Esophagus muscularis mucosa (tissue), 4 donors: ENCODE results near the gene POU2AF3. TPM values are rescaled to one million over a fixed set of nuclear protein-coding genes. Genes with fewer than 3 reads are reported as not detected.

Source experiments
- DNase-seq: peaks from one replicate; pipeline ENCODE4 v3.0.0-alpha.2; 2017; ENCODE audit errors: extremely low spot score
- H3K27ac ChIP-seq, 4 donors: fragments of 200-600 bp; sonication (generic); replicated peaks in 1 of 4; 1 replicate in 3 of 4; 2 replicates in 1 of 4; pipeline ENCODE4 v1.5.1; 2016 to 2019; ENCODE audit warnings: mild to moderate bottlenecking in 1 of 4
- H3K27me3 ChIP-seq, 4 donors: fragments of 200-600 bp; sonication (generic); one replicate each; pipeline versions ENCODE4 v1.5.1 to v1.6.0; 2016 to 2019
- H3K36me3 ChIP-seq, 4 donors: fragments of 200-600 bp; sonication (generic); one replicate each; pipeline ENCODE4 v1.5.1; 2016 to 2019
- H3K4me1 ChIP-seq, 4 donors: fragments of 200-600 bp; sonication (generic); one replicate each; pipeline ENCODE4 v1.5.1; 2016 to 2019
- H3K4me3 ChIP-seq, 4 donors: fragments of 200-600 bp; sonication (generic); 1 replicate in 2 of 4; 2 replicates in 2 of 4; pipeline ENCODE4 v1.5.1; 2016 to 2019; ENCODE audit warnings: mild to moderate bottlenecking in 4 of 4, moderate library complexity in 1 of 4
- H3K9me3 ChIP-seq, 4 donors: fragments of 200-600 bp; sonication (generic); 1 replicate in 3 of 4; 2 replicates in 1 of 4; pipeline ENCODE4 v1.5.1; 2016 to 2019
- EP300 ChIP-seq: sonication (generic); formaldehyde crosslinking; IDR thresholded peaks from one replicate; pipeline ENCODE4 v1.6.1; 2017; ENCODE audit warnings: antibody characterized with exemption
- POLR2A ChIP-seq: fragments of 450-650 bp; IDR thresholded peaks from one replicate; pipeline ENCODE4 v1.6.1; 2017; ENCODE audit warnings: antibody characterized with exemption, moderate library complexity, mild to moderate bottlenecking, low read depth
- POLR2AphosphoS5 ChIP-seq, 2 donors: sonication (generic); formaldehyde crosslinking; IDR thresholded peaks; one replicate each; pipeline ENCODE4 v1.6.1; 2017; ENCODE audit warnings: antibody characterized with exemption in 2 of 2
- WGBS: methylation state at CpG from one replicate; pipeline ENCODE4 v1.1.5; 2018; 5-methylcytosine and 5-hydroxymethylcytosine counted together
- intact Hi-C: fragments of 100-400 bp; cut with DNase I; formaldehyde crosslinking; loops from one replicate; pipeline ENCODE4 v1.15.1; 2023
- total RNA-seq, 4 donors: library from RNA; depleted of rRNA; stranded (reverse); fragments of >200 nt; gene quantifications; one replicate each; pipeline versions ENCODE4 v1.1.0 to v1.2.1, GENCODE V29; 2016
- TF ChIP-seq, protein P1 (sequence below), 3 experiments: fragments of 200-600 bp in 2 of 3; fragments of 450-650 bp in 1 of 3; sonication (generic) in 2 of 3; IDR thresholded peaks; one replicate each; pipeline ENCODE4 v1.5.1; 2017 to 2019; ENCODE audit warnings: antibody characterized with exemption in 3 of 3, mild to moderate bottlenecking in 2 of 3, moderate library complexity in 1 of 3

The POU2AF3 gene
- total RNA-seq, 4 donors from 2014 or later = 0.99 to 2.9 (median 2.2) TPM; not detected in 1

DNA sequence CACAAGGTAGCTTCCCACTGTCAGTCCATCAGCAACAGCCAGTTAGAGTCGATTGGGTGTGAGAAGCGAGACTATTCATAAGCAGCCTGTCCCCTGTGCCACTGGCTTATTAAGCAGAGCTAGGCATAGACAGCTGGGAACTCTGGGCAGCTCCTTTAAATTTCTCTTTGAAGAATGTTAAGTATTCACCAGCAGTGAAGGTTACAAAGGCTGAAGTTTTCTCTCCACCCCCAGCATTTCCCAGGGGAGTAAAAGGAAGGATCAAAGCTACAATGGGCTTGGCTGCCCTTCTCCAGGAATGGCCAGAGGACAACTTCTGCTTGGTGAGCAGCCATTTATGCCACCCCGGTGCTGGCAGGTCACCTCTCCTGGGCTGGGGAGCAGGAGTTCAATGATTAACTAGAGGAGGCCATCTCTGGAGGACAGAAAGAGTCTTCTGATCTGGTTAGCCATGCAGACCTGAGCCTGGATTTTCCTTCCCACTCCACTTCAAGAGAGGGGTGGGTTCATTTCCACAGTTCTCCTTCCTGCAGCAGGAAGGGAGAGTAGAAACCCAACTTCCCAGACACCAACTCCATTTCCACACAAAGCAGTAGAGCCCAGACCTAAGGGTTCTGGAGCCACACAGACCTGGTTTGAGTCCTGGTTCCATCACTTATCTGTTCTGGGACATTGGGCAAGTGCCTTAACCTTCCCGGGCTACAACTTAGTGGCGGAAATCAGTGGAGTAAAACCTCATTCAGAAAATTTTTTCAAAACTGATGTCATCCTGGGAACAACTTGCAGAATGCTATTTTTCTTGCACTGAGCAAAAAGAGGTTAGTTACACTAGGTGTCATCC, 22.6 kb downstream of the POU2AF3 start:
- peak; percentile 90 for DNase-seq
- WGBS = 89% methylated on average over 5 of the region's 5 CpGs

DNA sequence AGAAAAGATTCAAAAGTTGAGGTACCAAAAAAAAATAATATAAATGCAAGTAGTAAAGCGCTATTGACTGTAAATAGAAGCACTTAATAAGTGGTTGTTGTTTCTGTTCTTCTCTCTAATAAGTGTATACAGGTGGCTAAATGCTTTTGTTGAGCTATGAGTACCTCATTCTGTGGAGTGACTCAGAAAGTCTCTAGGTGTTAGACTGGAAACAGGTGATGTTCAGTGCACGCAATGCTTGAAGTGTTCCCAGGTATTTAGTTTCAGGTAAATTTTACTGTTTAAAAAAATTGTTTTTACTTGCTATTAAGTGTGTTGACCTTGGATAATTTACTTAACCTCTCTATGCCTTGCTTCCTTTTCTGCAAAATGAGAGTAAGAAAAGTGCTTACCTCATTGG, 24.2 kb downstream of the POU2AF3 start:
- TF ChIP-seq, protein P1, sequence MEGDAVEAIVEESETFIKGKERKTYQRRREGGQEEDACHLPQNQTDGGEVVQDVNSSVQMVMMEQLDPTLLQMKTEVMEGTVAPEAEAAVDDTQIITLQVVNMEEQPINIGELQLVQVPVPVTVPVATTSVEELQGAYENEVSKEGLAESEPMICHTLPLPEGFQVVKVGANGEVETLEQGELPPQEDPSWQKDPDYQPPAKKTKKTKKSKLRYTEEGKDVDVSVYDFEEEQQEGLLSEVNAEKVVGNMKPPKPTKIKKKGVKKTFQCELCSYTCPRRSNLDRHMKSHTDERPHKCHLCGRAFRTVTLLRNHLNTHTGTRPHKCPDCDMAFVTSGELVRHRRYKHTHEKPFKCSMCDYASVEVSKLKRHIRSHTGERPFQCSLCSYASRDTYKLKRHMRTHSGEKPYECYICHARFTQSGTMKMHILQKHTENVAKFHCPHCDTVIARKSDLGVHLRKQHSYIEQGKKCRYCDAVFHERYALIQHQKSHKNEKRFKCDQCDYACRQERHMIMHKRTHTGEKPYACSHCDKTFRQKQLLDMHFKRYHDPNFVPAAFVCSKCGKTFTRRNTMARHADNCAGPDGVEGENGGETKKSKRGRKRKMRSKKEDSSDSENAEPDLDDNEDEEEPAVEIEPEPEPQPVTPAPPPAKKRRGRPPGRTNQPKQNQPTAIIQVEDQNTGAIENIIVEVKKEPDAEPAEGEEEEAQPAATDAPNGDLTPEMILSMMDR (IDR thresholded peaks at IDR 0.05) = no peak
- no peak for TF ChIP-seq POLR2AphosphoS5 (IDR thresholded peaks at IDR 0.05)
- TF ChIP-seq EP300 = no peak
- TF ChIP-seq POLR2A = no peak
- no peaks in the 10 kb centered on the region for H3K9me3 ChIP-seq
- intact Hi-C loops = no loop called here
- peaks cover 0 to 30% (median 23%) of the 10 kb centered on the region in 4 donors for H3K4me1 ChIP-seq
- no peak for DNase-seq
- 96% methylated on average over 2 of the region's 2 CpGs for WGBS
- no peak overlapping the region for H3K27ac ChIP-seq
- no peaks in the 10 kb centered on the region for H3K36me3 ChIP-seq
- H3K27me3 ChIP-seq = no peaks in the 10 kb centered on the region
- no peak overlapping the region for H3K4me3 ChIP-seq

More for the DNA sequence above, 22.6 kb downstream of the POU2AF3 start:
- Histone ChIP-seq H3K27me3 (no peaks in the 10 kb centered on the region), H3K4me1 (peaks cover 0 to 30% (median 23%) of the 10 kb centered on the region in 4 donors), H3K4me3 (no peak overlapping the region), H3K27ac (peak overlapping the region in 2 of 4 donors; percentile 9 to 25), H3K36me3 (no peaks in the 10 kb centered on the region), H3K9me3 (no peaks in the 10 kb centered on the region)
- no peak for TF ChIP-seq POLR2A
- TF ChIP-seq, protein P1 (IDR thresholded peaks at IDR 0.05) = no peak
- no peak for TF ChIP-seq EP300
- no peak for TF ChIP-seq POLR2AphosphoS5 (IDR thresholded peaks at IDR 0.05)
- intact Hi-C loops = no loop called here

DNA sequence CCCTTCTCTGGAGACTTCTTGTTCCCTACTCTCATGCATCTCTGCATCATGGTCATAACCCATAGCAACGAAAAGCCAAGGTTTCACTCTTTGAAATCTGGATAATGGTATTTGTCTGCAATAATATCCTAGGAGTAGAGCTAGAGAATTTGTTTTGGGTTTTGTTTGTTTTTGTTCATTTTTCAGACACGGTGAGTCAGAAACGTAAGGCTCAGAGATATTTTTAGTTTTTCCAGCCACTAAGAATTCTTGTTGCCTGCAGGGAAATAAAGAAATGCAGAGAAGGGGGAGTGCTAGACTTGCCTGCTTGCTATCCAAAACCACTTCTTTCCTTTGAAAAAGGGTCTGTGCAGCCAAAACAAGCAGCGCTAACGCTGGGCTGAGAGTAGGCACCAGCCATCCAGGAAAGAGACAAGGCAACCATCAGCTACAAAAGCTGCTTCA, 26.0 kb downstream of the POU2AF3 start:
- Histone ChIP-seq H3K4me1 (peaks cover 0 to 40% (median 28%) of the 10 kb centered on the region in 4 donors), H3K9me3 (no peaks in the 10 kb centered on the region), H3K27ac (peak overlapping the region; percentile 13 to 64 (median 63)), H3K27me3 (no peaks in the 10 kb centered on the region), H3K4me3 (no peak overlapping the region), H3K36me3 (no peaks in the 10 kb centered on the region)
- intact Hi-C loops = no loop called here
- DNase-seq = no peak
- WGBS = 31% methylated on average over 5 of the region's 5 CpGs
- TF ChIP-seq, protein P1 (IDR thresholded peaks at IDR 0.05) = no peak
- no peak for TF ChIP-seq POLR2AphosphoS5 (IDR thresholded peaks at IDR 0.05)

DNA sequence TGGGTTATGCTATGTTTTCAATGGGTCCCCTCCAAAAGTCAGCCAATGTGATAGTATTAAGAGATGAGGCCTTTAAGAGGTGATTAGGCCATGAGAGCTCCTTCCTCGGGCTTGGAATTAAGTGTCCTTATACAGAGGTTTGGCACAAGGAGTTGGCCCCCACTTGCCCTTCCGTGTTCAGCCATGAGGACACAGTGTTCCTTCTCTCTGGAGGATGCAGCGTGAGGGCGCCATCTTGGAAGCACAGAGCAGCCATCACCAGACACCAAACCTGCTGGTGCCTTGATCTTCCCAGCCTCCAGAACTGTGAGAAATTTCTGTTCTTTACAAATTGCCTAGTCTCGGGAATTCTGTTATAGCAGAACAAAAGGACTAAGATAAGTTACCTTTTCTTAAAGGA, 26.9 kb downstream of the POU2AF3 start:
- Histone ChIP-seq H3K4me3 (no peak overlapping the region), H3K27ac (peak overlapping the region; percentile 13 to 64 (median 63)), H3K9me3 (no peaks in the 10 kb centered on the region), H3K36me3 (no peaks in the 10 kb centered on the region), H3K4me1 (peaks cover 4 to 47% (median 38%) of the 10 kb centered on the region in 4 donors), H3K27me3 (no peaks in the 10 kb centered on the region)
- intact Hi-C loops = no loop called here
- no peak for DNase-seq
- 65% methylated on average over 3 of the region's 5 CpGs for WGBS
- TF ChIP-seq POLR2A (no peak), POLR2AphosphoS5 (IDR thresholded peaks at IDR 0.05) (peak in 1 of 2 donors; percentile 12), EP300 (no peak)
- TF ChIP-seq, protein P1 (IDR thresholded peaks at IDR 0.05) = no peak
